ENCODE data around the gene CCDC190.

GRCh38 chr1:162908236-162908635, 47.3 kb upstream of the CCDC190 start:
- TF ChIP-seq POLR2A (IDR thresholded peaks at IDR 0.05) (no peak), CTCF (IDR thresholded peaks at IDR 0.05) (no peak)
